Measurements from ENCODE around the gene MNT. TPM values are rescaled to one million over a fixed set of nuclear protein-coding genes. Genes with fewer than 3 reads are reported as not detected.
"Not testable (repeated sequence)": the region's sequence is repeated elsewhere in the genome, so short reads cannot be mapped to it uniquely, and the experiment has no call there.

Gene MNT
- polyA plus RNA-seq (ENCODE audit: insufficient read depth in 1 of 5, insufficient read length in 5 of 5, low replicate concordance in 1 of 5): 10 to 100 TPM; 10.2 to 20.2 (median 12.5) TPM
- long read RNA-seq, donor 1, full-length matches to known transcripts: 12 of 29 reads
- long read RNA-seq, donor 1, partial matches to known transcripts: 17 of 29 reads
- long read RNA-seq, donor 1, other reads (novel, unspliced or antisense): 0 of 29 reads
- long read RNA-seq, donor 2, full-length matches to known transcripts: 4 of 4 reads
- long read RNA-seq, donor 2, partial matches to known transcripts: 0 of 4 reads
- long read RNA-seq, donor 2, other reads (novel, unspliced or antisense): 0 of 4 reads
- long read RNA-seq, donor 3, full-length matches to known transcripts: 3 of 3 reads
- long read RNA-seq, donor 3, partial matches to known transcripts: 0 of 3 reads
- long read RNA-seq, donor 3, other reads (novel, unspliced or antisense): 0 of 3 reads
- long read RNA-seq, donor 4, full-length matches to known transcripts: 5 of 11 reads
- long read RNA-seq, donor 4, partial matches to known transcripts: 6 of 11 reads
- long read RNA-seq, donor 4, other reads (novel, unspliced or antisense): 0 of 11 reads
- long read RNA-seq, donor 5, full-length matches to known transcripts: 7 of 15 reads
- long read RNA-seq, donor 5, partial matches to known transcripts: 8 of 15 reads
- long read RNA-seq, donor 5, other reads (novel, unspliced or antisense): 0 of 15 reads
- long read RNA-seq, donor 6, full-length matches to known transcripts: 15 of 25 reads
- long read RNA-seq, donor 6, partial matches to known transcripts: 10 of 25 reads
- long read RNA-seq, donor 6, other reads (novel, unspliced or antisense): 0 of 25 reads
- long read RNA-seq, donor 7, full-length matches to known transcripts: 15 of 23 reads
- long read RNA-seq, donor 7, partial matches to known transcripts: 8 of 23 reads
- long read RNA-seq, donor 7, other reads (novel, unspliced or antisense): 0 of 23 reads
- long read RNA-seq, donor 8, full-length matches to known transcripts: 2 of 2 reads
- long read RNA-seq, donor 8, partial matches to known transcripts: 0 of 2 reads
- long read RNA-seq, donor 8, other reads (novel, unspliced or antisense): 0 of 2 reads

GRCh38 chr17:2400877-2401425 lies at the start of gene MNT:
MNT (minus strand) TSS chr17:2401060; CDS start chr17:2400712, 348 bp downstream.
- peak in 1 of 2 donors; percentile 94 for DNase-seq

GRCh38 chr17:2450016-2450650 lies 49.3 kb upstream of the MNT start:
- DNase-seq: no peak

- DNase-seq: no peak
Measured at GRCh38 chr17:2449486-2449885, 48.6 kb upstream of the MNT start.

GRCh38 chr17:2447479-2447878 lies 46.6 kb upstream of the MNT start:
- not testable (repeated sequence) for DNase-seq

GRCh38 chr17:2445638-2446037 lies 44.8 kb upstream of the MNT start:
- no peak for DNase-seq

GRCh38 chr17:2444382-2444781 lies 43.5 kb upstream of the MNT start:
- no peak for DNase-seq

- no peak for DNase-seq
Measured at GRCh38 chr17:2442166-2442565, 41.3 kb upstream of the MNT start.

GRCh38 chr17:2440930-2441329 lies 40.1 kb upstream of the MNT start:
- no peak for DNase-seq

GRCh38 chr17:2439997-2440396 lies 39.1 kb upstream of the MNT start:
- not testable (repeated sequence) for DNase-seq

GRCh38 chr17:2438823-2439222 lies 38.0 kb upstream of the MNT start:
- DNase-seq: no peak

GRCh38 chr17:2436316-2436905 lies 35.6 kb upstream of the MNT start:
- no peak for DNase-seq

GRCh38 chr17:2435862-2436261 lies 35.0 kb upstream of the MNT start:
- DNase-seq: no peak

GRCh38 chr17:2435181-2435741 lies 34.4 kb upstream of the MNT start:
- DNase-seq: no peak

- DNase-seq: no peak
Measured at GRCh38 chr17:2433696-2434095, 32.8 kb upstream of the MNT start.

- DNase-seq: no peak
Measured at GRCh38 chr17:2427910-2428309, 27.1 kb upstream of the MNT start.

- no peak for DNase-seq
Measured at GRCh38 chr17:2427215-2427614, 26.4 kb upstream of the MNT start.

GRCh38 chr17:2423271-2423670 lies 22.4 kb upstream of the MNT start:
- DNase-seq: no peak

GRCh38 chr17:2421315-2422147 lies 20.7 kb upstream of the MNT start:
- peak in 1 of 2 donors; percentile 52 for DNase-seq

GRCh38 chr17:2420176-2420575 lies 19.3 kb upstream of the MNT start:
- no peak for DNase-seq

GRCh38 chr17:2419486-2419885 lies 18.6 kb upstream of the MNT start:
- DNase-seq: no peak
